Prostate gland (tissue), 2 donors: ENCODE measurements around the gene TMEM214.

Source experiments
- POLR2A ChIP-seq: fragments of 450-650 bp; IDR thresholded peaks from one replicate; pipeline ENCODE4 v1.6.1; 2016; ENCODE audit warnings: antibody characterized with exemption, mild to moderate bottlenecking
- TF ChIP-seq, protein P1 (sequence below), 4 experiments: fragments of 200-600 bp in 2 of 4; fragments of 450-650 bp in 2 of 4; sonication (generic) in 2 of 4; IDR thresholded peaks; 1 replicate in 3 of 4; 2 replicates in 1 of 4; pipeline ENCODE4 v1.5.1; 2016 to 2019; ENCODE audit warnings: antibody characterized with exemption in 4 of 4, mild to moderate bottlenecking in 2 of 4, moderate library complexity in 2 of 4

DNA sequence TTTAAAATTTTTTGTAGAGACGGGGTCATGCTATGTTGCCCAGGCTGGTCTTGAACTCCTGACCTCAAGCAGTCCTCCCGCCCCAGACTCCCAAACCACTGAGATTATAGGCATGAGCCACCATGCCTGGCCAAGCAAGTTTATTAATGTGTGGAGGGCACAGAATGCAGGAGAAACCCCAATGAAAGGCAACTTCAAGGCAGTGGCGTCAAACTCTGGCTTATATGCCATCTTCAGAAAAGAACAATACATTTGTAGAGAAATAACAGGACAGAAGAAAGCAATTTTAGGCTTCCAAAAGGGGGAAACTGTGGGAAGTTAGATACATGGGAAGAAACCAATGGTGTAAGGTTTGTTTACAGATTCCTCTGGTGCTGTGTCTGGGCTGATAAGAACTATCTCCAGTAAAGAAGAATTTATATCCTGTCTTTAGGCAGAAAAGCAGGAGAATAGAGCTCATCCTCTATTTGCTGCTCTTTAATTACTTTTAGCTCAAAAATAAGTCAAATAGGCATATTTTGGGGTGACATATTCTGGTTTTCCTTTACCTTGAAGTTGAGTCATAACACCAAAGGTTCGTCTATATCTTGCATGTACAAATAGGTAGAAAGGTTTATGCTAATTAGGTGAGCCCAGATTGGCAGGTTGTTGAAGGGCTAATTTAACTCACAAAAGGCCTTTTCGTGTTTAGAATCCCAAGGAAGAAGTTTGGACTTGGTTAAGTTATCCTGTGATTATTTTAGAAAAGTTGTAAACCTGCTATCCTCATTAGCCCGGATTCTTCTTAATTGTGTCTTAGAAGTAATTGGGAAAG lies 26.0 kb upstream of the TMEM214 start:
- TF ChIP-seq, protein P1, sequence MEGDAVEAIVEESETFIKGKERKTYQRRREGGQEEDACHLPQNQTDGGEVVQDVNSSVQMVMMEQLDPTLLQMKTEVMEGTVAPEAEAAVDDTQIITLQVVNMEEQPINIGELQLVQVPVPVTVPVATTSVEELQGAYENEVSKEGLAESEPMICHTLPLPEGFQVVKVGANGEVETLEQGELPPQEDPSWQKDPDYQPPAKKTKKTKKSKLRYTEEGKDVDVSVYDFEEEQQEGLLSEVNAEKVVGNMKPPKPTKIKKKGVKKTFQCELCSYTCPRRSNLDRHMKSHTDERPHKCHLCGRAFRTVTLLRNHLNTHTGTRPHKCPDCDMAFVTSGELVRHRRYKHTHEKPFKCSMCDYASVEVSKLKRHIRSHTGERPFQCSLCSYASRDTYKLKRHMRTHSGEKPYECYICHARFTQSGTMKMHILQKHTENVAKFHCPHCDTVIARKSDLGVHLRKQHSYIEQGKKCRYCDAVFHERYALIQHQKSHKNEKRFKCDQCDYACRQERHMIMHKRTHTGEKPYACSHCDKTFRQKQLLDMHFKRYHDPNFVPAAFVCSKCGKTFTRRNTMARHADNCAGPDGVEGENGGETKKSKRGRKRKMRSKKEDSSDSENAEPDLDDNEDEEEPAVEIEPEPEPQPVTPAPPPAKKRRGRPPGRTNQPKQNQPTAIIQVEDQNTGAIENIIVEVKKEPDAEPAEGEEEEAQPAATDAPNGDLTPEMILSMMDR (IDR thresholded peaks at IDR 0.05) = no peak
- no peak for TF ChIP-seq POLR2A
